Loucy (cell line): ENCODE data around the gene CDRT4.

Experiments
- H2AFZ ChIP-seq: fragments of 200-600 bp; sonication (generic); 2 replicates; pipeline ENCODE4 v1.6.0; 2016; ENCODE audit warnings: antibody characterized with exemption, mild to moderate bottlenecking, low read length, moderate library complexity
- H3F3A ChIP-seq: fragments of 200-600 bp; 2 replicates; pipeline ENCODE4 v1.6.0; 2016; ENCODE audit warnings: antibody characterized with exemption, low read depth, mild to moderate bottlenecking
- H3K27me3 ChIP-seq: fragments of 200-600 bp; sonication (generic); 2 replicates; pipeline ENCODE4 v1.6.1; 2014; ENCODE audit warnings: low read length, mild to moderate bottlenecking; ENCODE audit not compliant: insufficient read depth, poor library complexity, severe bottlenecking
- H3K36me3 ChIP-seq: fragments of 200-600 bp; sonication (generic); 2 replicates; pipeline ENCODE4 v1.6.1; 2016; ENCODE audit warnings: low read length; ENCODE audit not compliant: insufficient read depth
- H3K4me1 ChIP-seq: fragments of 200-600 bp; sonication (generic); 2 replicates; pipeline ENCODE4 v1.5.1; 2014; ENCODE audit warnings: low read length, mild to moderate bottlenecking; ENCODE audit not compliant: insufficient read depth, poor library complexity, severe bottlenecking
- H3K4me2 ChIP-seq: fragments of 200-600 bp; sonication (generic); 2 replicates; pipeline ENCODE4 v1.6.0; 2014; ENCODE audit warnings: antibody characterized with exemption, low read length, low read depth, mild to moderate bottlenecking; ENCODE audit not compliant: poor library complexity, severe bottlenecking
- H3K4me3 ChIP-seq: fragments of 200-600 bp; sonication (generic); 2 replicates; pipeline ENCODE4 v1.5.1; 2014; ENCODE audit warnings: low read length, mild to moderate bottlenecking, mixed read lengths; ENCODE audit not compliant: poor library complexity, severe bottlenecking
- H3K79me2 ChIP-seq: fragments of 200-600 bp; sonication (generic); 2 replicates; pipeline ENCODE4 v1.6.1; 2014; ENCODE audit warnings: low read length; ENCODE audit not compliant: insufficient read depth
- H3K9ac ChIP-seq: fragments of 200-600 bp; sonication (generic); 2 replicates; pipeline ENCODE4 v1.6.0; 2014; ENCODE audit warnings: mild to moderate bottlenecking, low read depth, low read length, moderate library complexity; ENCODE audit not compliant: poor library complexity, severe bottlenecking
- H3K9me2 ChIP-seq: fragments of 200-600 bp; sonication (generic); replicated peaks from 2 replicates; pipeline ENCODE4 v1.6.1; 2016; ENCODE audit warnings: low read depth, low read length, mixed read lengths
- H3K9me3 ChIP-seq: fragments of 200-600 bp; sonication (generic); 2 replicates; pipeline ENCODE4 v1.6.1; 2014; ENCODE audit warnings: mild to moderate bottlenecking, antibody characterized with exemption, low read length, low read depth; ENCODE audit not compliant: insufficient read depth
- H4K20me1 ChIP-seq: fragments of 200-600 bp; sonication (generic); 2 replicates; pipeline ENCODE4 v1.6.0; 2014; ENCODE audit warnings: antibody characterized with exemption, low read length, mild to moderate bottlenecking; ENCODE audit not compliant: insufficient read depth, poor library complexity, severe bottlenecking
- EZH2phosphoT487 ChIP-seq: fragments of 200-600 bp; IDR thresholded peaks from 2 replicates; pipeline ENCODE4 v1.6.1; 2018; ENCODE audit warnings: antibody characterized with exemption, mild to moderate bottlenecking, moderate library complexity, borderline replicate concordance
- TF ChIP-seq, protein P1 (sequence below): fragments of 200-600 bp; sonication (generic); conservative IDR thresholded peaks from 2 replicates; pipeline ENCODE4 v1.5.1; 2014; ENCODE audit warnings: mild to moderate bottlenecking, antibody characterized with exemption, low read length

Gene CDRT4

DNA sequence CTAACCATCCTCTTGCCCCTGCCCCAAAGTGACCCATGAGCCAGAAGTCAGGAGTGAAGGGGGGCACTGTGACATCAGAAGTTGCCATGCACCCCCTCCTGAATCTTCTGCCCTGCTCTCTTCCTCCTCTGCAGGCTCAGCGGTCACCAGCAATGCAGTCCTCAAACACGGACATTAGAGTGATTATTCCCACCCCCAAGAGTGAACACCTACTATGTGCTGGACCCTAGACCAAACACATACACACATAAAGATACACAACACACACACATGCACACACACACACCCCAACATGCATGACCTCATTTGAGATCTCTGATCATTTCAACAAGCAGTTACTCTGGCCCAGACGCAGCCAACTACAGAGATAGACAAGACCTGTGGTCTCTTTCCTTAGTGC lies at the start of gene CDRT4:
Gene CDRT4, minus strand, starts transcription at position 30 of the 400 bp plus-strand sequence. CDS start 27,383 bp downstream, outside the sequence.
- Histone ChIP-seq H3K9me2 (no peaks in the 10 kb centered on the region), H2AFZ (no peak within 1 kb of the TSS), H3K27me3 (no peaks in the 10 kb centered on the region), H3K4me1 (no peaks in the 10 kb centered on the region), H3K4me3 (no peak within 1 kb of the TSS), H4K20me1 (no peaks in the 10 kb centered on the region), H3K4me2 (no peak within 1 kb of the TSS), H3F3A (no peaks in the 10 kb centered on the region), H3K36me3 (no peaks in the 10 kb centered on the region), H3K79me2 (no peaks in the 10 kb centered on the region), H3K9me3 (no peaks in the 10 kb centered on the region), H3K9ac (no peak within 1 kb of the TSS)
- TF ChIP-seq, protein P1, sequence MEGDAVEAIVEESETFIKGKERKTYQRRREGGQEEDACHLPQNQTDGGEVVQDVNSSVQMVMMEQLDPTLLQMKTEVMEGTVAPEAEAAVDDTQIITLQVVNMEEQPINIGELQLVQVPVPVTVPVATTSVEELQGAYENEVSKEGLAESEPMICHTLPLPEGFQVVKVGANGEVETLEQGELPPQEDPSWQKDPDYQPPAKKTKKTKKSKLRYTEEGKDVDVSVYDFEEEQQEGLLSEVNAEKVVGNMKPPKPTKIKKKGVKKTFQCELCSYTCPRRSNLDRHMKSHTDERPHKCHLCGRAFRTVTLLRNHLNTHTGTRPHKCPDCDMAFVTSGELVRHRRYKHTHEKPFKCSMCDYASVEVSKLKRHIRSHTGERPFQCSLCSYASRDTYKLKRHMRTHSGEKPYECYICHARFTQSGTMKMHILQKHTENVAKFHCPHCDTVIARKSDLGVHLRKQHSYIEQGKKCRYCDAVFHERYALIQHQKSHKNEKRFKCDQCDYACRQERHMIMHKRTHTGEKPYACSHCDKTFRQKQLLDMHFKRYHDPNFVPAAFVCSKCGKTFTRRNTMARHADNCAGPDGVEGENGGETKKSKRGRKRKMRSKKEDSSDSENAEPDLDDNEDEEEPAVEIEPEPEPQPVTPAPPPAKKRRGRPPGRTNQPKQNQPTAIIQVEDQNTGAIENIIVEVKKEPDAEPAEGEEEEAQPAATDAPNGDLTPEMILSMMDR = no peak
- no peak for TF ChIP-seq EZH2phosphoT487

DNA sequence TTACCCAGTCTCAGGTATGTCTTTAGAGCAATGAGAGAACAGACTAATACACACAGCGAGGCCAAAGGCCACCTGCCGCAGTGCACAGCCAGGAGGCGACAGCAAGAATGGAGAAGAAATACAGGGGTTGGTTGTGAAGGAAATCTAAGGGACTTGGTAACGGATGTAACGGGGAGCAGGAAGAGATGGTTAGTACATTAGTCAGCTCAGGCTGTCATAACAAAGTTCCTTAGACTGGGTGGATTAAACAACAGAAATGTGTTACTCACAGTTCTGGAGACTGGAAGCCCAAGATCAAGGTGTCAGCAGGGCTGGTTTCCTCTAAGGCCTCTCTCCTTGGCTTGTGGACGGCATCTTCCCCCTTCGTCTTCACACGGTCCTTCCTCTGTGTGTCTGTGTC lies 48.7 kb upstream of the CDRT4 start:
- Histone ChIP-seq H3F3A (no peaks in the 10 kb centered on the region), H3K36me3 (no peaks in the 10 kb centered on the region), H3K4me1 (no peaks in the 10 kb centered on the region), H3K9me2 (no peaks in the 10 kb centered on the region), H4K20me1 (no peaks in the 10 kb centered on the region), H3K79me2 (no peaks in the 10 kb centered on the region), H2AFZ (no peak overlapping the region), H3K4me2 (no peak overlapping the region), H3K9ac (no peak overlapping the region), H3K4me3 (no peak overlapping the region), H3K27me3 (no peaks in the 10 kb centered on the region), H3K9me3 (no peaks in the 10 kb centered on the region)
- no peak for TF ChIP-seq EZH2phosphoT487
- TF ChIP-seq, protein P1 = no peak

DNA sequence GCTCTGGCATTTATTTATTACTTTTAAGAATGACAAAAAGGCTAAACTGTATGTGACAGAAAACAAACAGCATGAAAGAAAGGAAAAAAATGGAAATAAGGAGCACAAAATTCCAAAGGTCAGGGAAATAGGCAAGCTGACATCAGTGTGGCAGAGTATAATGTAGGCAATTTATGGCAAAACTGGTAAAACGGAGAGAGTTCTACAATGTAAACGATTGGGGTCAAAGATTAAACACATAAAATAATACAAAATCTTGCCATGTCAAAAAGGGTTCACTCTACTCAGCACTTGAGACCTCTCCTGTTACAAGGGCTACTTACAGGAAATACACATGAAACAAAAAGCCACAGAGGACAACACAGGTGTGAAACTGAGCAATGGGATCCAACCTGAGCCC lies 47.0 kb upstream of the CDRT4 start:
- no peaks in the 10 kb centered on the region for H4K20me1 ChIP-seq
- H3K9me3 ChIP-seq = no peaks in the 10 kb centered on the region
- TF ChIP-seq, protein P1 = no peak
- TF ChIP-seq EZH2phosphoT487 = no peak
- no peak overlapping the region for H2AFZ ChIP-seq
- H3K79me2 ChIP-seq = no peaks in the 10 kb centered on the region
- H3K36me3 ChIP-seq = no peaks in the 10 kb centered on the region
- H3K9me2 ChIP-seq = no peaks in the 10 kb centered on the region
- H3K4me1 ChIP-seq = no peaks in the 10 kb centered on the region
- no peak overlapping the region for H3K4me2 ChIP-seq
- no peaks in the 10 kb centered on the region for H3F3A ChIP-seq
- no peak overlapping the region for H3K4me3 ChIP-seq
- no peaks in the 10 kb centered on the region for H3K27me3 ChIP-seq
- no peak overlapping the region for H3K9ac ChIP-seq
